ENCODE results near the gene TBC1D22A. TPM values are rescaled to one million over a fixed set of nuclear protein-coding genes. Genes with fewer than 3 reads are reported as not detected.
A peak's percentile ranks its signal among the peaks of the same experiment; 100 is the strongest.

TBC1D22A gene, protein sequence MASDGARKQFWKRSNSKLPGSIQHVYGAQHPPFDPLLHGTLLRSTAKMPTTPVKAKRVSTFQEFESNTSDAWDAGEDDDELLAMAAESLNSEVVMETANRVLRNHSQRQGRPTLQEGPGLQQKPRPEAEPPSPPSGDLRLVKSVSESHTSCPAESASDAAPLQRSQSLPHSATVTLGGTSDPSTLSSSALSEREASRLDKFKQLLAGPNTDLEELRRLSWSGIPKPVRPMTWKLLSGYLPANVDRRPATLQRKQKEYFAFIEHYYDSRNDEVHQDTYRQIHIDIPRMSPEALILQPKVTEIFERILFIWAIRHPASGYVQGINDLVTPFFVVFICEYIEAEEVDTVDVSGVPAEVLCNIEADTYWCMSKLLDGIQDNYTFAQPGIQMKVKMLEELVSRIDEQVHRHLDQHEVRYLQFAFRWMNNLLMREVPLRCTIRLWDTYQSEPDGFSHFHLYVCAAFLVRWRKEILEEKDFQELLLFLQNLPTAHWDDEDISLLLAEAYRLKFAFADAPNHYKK
- total RNA-seq (2013; cell fraction: nucleolus; rRNA removed) = 103 and 120 TPM in 2 replicates
- total RNA-seq (2014; rRNA removed) = 25.2 and 27.7 TPM in 2 replicates
- 9.8 and 9.9 TPM in 2 replicates for total RNA-seq (2014; rRNA removed; fragmentation: Illumina TruSeq; extraction: Trizol)
- total RNA-seq (2021) = 44.7 and 45.5 TPM in 2 replicates
- polyA plus RNA-seq (2011; ENCODE audit: low read depth) = 16.4 TPM
- polyA plus RNA-seq (2011; rRNA removed) = 30.9 and 41.8 TPM in 2 replicates
- 45.0 and 49.5 TPM in 2 replicates for polyA plus RNA-seq (2011; cell fraction: cytosol; rRNA removed)
- 43.1 and 44.1 TPM in 2 replicates for polyA plus RNA-seq (2011; cell fraction: nucleus; rRNA removed)
- polyA plus RNA-seq (2012) = 44.7 and 50.1 TPM in 2 replicates
- 18.6 and 24.1 TPM in 2 replicates for polyA plus RNA-seq (2014; fragmentation: Illumina TruSeq; extraction: Trizol)
- polyA plus RNA-seq (2014; fragmentation: Nextera tagmentation; extraction: Ambion mirVana) = 1 to 10 TPM in 1 of 2 experiments, under 1 TPM in 1; 0.63 to 2.6 TPM
- 30.9 and 35.2 TPM in 2 replicates for polyA plus RNA-seq (2014; rRNA removed)
- 10 to 100 TPM; 27.0 to 32.9 TPM for polyA plus RNA-seq (2016; fragmentation: Nextera tagmentation; extraction: Ambion mirVana)
- 39.3 and 47.8 TPM in 2 replicates for polyA minus RNA-seq (2011; rRNA and poly(A)+ RNA removed)
- 18.0 and 23.3 TPM in 2 replicates for polyA minus RNA-seq (2011; cell fraction: cytosol; rRNA and poly(A)+ RNA removed)
- polyA minus RNA-seq (2011; cell fraction: nucleus; rRNA and poly(A)+ RNA removed) = 34.8 and 46.1 TPM in 2 replicates
- Bru-seq, nascent RNA = percentile 88 among the genes with signal in this experiment
- percentile 87 among the genes with signal in this experiment for BruChase-seq, experiment 1, labeled RNA remaining after a 6-hour chase
- BruChase-seq, experiment 2, labeled RNA remaining after a 2-hour chase = percentile 82 among the genes with signal in this experiment
- long read RNA-seq, experiment 1, transcript TBC1D22A-201 (13 exons, 3,787 nt) = major isoform, 15 of 33 reads
- long read RNA-seq, experiment 1, transcript TBC1D22A-205 (13 exons, 2,267 nt) = minor isoform, 7 of 33 reads
- long read RNA-seq, experiment 1, partial matches to known transcripts = 6 of 33 reads
- long read RNA-seq, experiment 1, other reads (novel, unspliced or antisense) = 5 of 33 reads
- long read RNA-seq, experiment 2, transcript TBC1D22A-205 (13 exons, 2,267 nt) = major isoform, 5 of 23 reads
- long read RNA-seq, experiment 2, partial matches to known transcripts = 7 of 23 reads
- long read RNA-seq, experiment 2, other reads (novel, unspliced or antisense) = 11 of 23 reads

- H3K79me2 ChIP-seq (ENCODE audit: control insufficient read depth, insufficient read depth, low read length) = peaks cover 57% of the 10 kb centered on the region
- ChIA-PET RAD21 (ENCODE audit: unreplicated experiment) (interaction anchor here (0.8 to 10.5 kb wide), 7 partner anchors 8 to 199 kb away, joined by 4 to 199 read pairs (median 13); no protein-coding TSS in a partner anchor), SMC1A (ENCODE audit: uncharacterized antibody, unreplicated experiment) (interaction anchor here (1.0 to 5.8 kb wide), 8 partner anchors 8 to 199 kb away, joined by 3 to 72 read pairs (median 4); no protein-coding TSS in a partner anchor), POLR2A (interaction anchor here (0.6 to 4.3 kb wide), 7 partner anchors 9 to 971 kb away, joined by 3 to 56 read pairs (median 3); no protein-coding TSS in a partner anchor), CTCF (interaction anchor here (1.0 to 11.8 kb wide), 9 partner anchors 10 to 199 kb away, joined by 3 to 297 read pairs (median 5); no protein-coding TSS in a partner anchor)
- peaks cover 13% of the 10 kb centered on the region for H3K4me1 ChIP-seq (ENCODE audit: control insufficient read depth, insufficient read depth, low read length)
- H4K20me1 ChIP-seq (ENCODE audit: control insufficient read depth, insufficient read depth) = no peaks in the 10 kb centered on the region
- peak within 1 kb of the TSS; percentile 82 for H2AFZ ChIP-seq (ENCODE audit: control insufficient read depth, low read depth, low read length)
- ATAC-seq (peak; percentile 80), FAIRE-seq (peak; percentile 44), DNase-seq (ENCODE audit: low read depth, low spot score) (no peak)
- H3K9ac ChIP-seq (ENCODE audit: control insufficient read depth, insufficient read depth, low read length) = peak within 1 kb of the TSS; percentile 94
- no peaks in the 10 kb centered on the region for H3K27me3 ChIP-seq (replicated peaks in 1 of 2; ENCODE audit: control insufficient read depth in 2 of 2, insufficient read depth in 2 of 2, low read length in 1 of 2)
- H3K36me3 ChIP-seq (ENCODE audit: control insufficient read depth in 2 of 2, insufficient read depth in 2 of 2, low read length in 1 of 2) = peaks cover 0 to 6% of the 10 kb centered on the region in 2 experiments; a peak in 2 of 4 replicates
- in situ Hi-C loops (cut with MboI) (loop anchor here (25.0 kb wide), 1 partner anchor 1325 kb away; no protein-coding TSS in a partner anchor), intact Hi-C loops (cut with micrococcal nuclease; ENCODE audit: unreplicated experiment) (loop anchor here (1.0 kb wide), 1 partner anchor 12 kb away; no protein-coding TSS in a partner anchor)
- peak within 1 kb of the TSS; percentile 97 for H3K4me3 ChIP-seq
- no peaks in the 10 kb centered on the region for H3K9me3 ChIP-seq (replicated peaks; ENCODE audit: control insufficient read depth, insufficient read depth, low read length)
- BruUV-seq (replicated peaks) = no TSS peak
- H3K4me2 ChIP-seq (ENCODE audit: control insufficient read depth, insufficient read depth) = peak within 1 kb of the TSS; percentile 88
- peak within 1 kb of the TSS; percentile 91 for H3K27ac ChIP-seq (ENCODE audit: control insufficient read depth, insufficient read depth)
- WGBS (ENCODE audit: insufficient coverage, insufficient replicate concordance, low lambda C conversion rate, missing lambda C conversion rate) = 1% methylated on average over 65 of the region's 66 CpGs
- peak; percentile 85; the same call in 1 of the 2 replicates for TF ChIP-seq NBN (IDR thresholded peaks at IDR 0.05)
- peak; percentile 99 for TF ChIP-seq NR2C1 (IDR thresholded peaks at IDR 0.05)
- TF ChIP-seq ZBTB40 (IDR thresholded peaks at IDR 0.05; ENCODE audit: borderline replicate concordance) = peak; percentile 96
- TF ChIP-seq, protein P1, sequence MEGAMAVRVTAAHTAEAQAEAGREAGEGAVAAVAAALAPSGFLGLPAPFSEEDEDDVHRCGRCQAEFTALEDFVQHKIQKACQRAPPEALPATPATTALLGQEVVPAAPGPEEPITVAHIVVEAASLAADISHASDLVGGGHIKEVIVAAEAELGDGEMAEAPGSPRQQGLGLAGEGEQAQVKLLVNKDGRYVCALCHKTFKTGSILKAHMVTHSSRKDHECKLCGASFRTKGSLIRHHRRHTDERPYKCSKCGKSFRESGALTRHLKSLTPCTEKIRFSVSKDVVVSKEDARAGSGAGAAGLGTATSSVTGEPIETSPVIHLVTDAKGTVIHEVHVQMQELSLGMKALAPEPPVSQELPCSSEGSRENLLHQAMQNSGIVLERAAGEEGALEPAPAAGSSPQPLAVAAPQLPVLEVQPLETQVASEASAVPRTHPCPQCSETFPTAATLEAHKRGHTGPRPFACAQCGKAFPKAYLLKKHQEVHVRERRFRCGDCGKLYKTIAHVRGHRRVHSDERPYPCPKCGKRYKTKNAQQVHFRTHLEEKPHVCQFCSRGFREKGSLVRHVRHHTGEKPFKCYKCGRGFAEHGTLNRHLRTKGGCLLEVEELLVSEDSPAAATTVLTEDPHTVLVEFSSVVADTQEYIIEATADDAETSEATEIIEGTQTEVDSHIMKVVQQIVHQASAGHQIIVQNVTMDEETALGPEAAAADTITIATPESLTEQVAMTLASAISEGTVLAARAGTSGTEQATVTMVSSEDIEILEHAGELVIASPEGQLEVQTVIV (IDR thresholded peaks at IDR 0.05; ENCODE audit: borderline replicate concordance, partially characterized antibody) = peak; percentile 60
- no peak for TF ChIP-seq ZBED1 (IDR thresholded peaks at IDR 0.05; ENCODE audit: borderline replicate concordance)
- 0 out of 2 replicates have a peak, but pooled peaks have one; percentile 27 for TF ChIP-seq DPF2 (IDR thresholded peaks at IDR 0.05)
- TF ChIP-seq KLF5 (IDR thresholded peaks at IDR 0.05; ENCODE audit: partially characterized antibody) = peak; percentile 62
- no peak for TF ChIP-seq ESRRA (IDR thresholded peaks at IDR 0.05; ENCODE audit: low read length)
- TF ChIP-seq POLR2A (IDR thresholded peaks at IDR 0.05; ENCODE audit: low read depth, low read length) = peak; percentile 99
Observed at GRCh38 chr22:46762238-46763050, at the start of gene TBC1D22A. Gene TBC1D22A, plus strand, starts transcription at chr22:46762650. Its CDS starts 137 bp downstream, at chr22:46762787.

All from GM12878 (cell line).